Activated CD8-positive, alpha-beta memory T cell treated with anti-CD3 and anti-CD28 coated beads for 36 hours (primary cell): Measurements from ENCODE around the gene RPL28. TPM values are rescaled to one million over a fixed set of nuclear protein-coding genes. Genes with fewer than 3 reads are reported as not detected.
"Not testable (repeated sequence)": the region's sequence is repeated elsewhere in the genome, so short reads cannot be mapped to it uniquely, and the experiment has no call there.

Source experiments
- CTCF ChIA-PET: fragments of 350-600 bp; sonication (Branson Sonifier 250); formaldehyde crosslinking; loops from one replicate; lab custom pipeline; 2021; ENCODE audit warnings: antibody characterized with exemption; lab: Charles Lee
- POLR2A ChIA-PET: fragments of 350-600 bp; sonication (Branson Sonifier 250); formaldehyde crosslinking; loops from one replicate; lab custom pipeline; 2021; ENCODE audit warnings: antibody characterized with exemption; lab: Charles Lee
- total RNA-seq, 2 experiments: library from RNA; stranded (reverse); gene quantifications; one replicate each; pipeline ENCODE4 v1.2.3, GENCODE V29; 2021

RPL28 gene
- total RNA-seq, 2 experiments from 2014 or later, result 2,223 to 2,277 TPM

DNA sequence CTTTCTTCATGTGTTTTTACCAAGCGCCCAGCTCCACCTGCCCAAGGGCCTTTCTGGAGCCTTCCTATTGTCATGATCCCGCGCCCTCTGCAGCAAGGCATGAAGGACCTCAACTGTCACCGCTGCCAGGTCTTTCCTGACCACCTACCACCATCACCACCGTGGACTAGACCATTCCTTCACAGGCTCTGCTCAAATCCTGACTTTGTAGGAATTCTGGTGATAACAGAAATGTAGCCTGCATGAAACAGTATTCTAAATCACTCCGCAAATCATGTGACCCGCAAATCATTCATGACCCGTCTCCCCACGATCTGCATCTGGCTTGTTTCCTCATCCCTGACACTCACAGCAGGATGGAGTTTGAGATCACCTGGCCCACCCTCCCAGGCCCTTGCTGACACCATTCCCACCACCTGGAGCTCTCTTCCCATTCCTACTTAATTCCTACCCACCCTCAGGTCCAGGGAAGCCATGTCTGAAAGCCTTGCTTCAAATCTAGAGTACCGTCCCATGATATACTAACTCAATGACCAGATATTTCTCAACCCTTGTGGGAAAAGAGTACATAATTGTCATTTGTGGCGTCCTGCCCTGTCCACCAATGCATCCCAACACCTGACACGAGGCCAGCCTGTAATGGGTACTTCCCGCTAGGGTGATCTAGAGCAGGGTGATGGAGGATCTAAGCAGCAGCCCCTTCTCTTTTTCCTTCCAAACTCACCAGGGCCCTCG is 20.5 kb downstream of the RPL28 start:
- ChIA-PET CTCF (interaction anchor here (1.0 to 1.8 kb wide), 3 partner anchors 12 to 104 kb away, joined by 3 to 5 read pairs (median 4); partner anchors contain the start of gene TMEM238), POLR2A (interaction anchor here (2.4 to 3.2 kb wide), 3 partner anchors 17 to 22 kb away, joined by 14 to 26 read pairs (median 16); partner anchors contain the start of genes RPL28 and TMEM238)

- POLR2A ChIA-PET, result interaction anchor here (0.6 to 3.2 kb wide), 10 partner anchors 8 to 151 kb away, joined by 3 to 26 read pairs (median 9); partner anchors contain the start of genes HSPBP1, KMT5C, PPP6R1 and RPL28
- CTCF ChIA-PET, result interaction anchor here (0.6 to 1.8 kb wide), 4 partner anchors 19 to 246 kb away, joined by 3 to 5 read pairs (median 4); partner anchors contain the start of gene TMEM238
Measured at GRCh38 chr19:55406826-55407549, 21.3 kb downstream of the RPL28 start.

DNA sequence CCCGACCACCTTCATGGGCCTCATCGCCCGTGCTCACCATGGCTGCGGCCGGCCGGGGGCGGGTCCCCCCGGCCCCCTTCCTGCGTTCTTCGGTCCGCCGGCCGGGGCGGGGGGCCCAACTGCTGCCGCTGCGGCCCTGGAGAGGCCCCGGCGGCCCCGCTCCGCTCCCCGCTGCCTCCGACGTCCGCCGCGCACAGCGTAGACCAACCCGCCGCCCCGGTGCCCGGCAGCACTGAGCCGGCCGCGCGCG is 21.7 kb downstream of the RPL28 start, which contains the start of gene UBE2S:
UBE2S (minus strand) TSS at position 239 of the 250 bp plus-strand sequence; CDS start at position 40, 199 bp downstream.
- CTCF ChIA-PET, result interaction anchor here (1.0 to 1.8 kb wide), 2 partner anchors 19 to 23 kb away, joined by 3 to 5 read pairs; partner anchors contain the start of gene TMEM238
- POLR2A ChIA-PET, result interaction anchor here (0.6 to 3.2 kb wide), 10 partner anchors 8 to 152 kb away, joined by 3 to 26 read pairs (median 9); partner anchors contain the start of genes HSPBP1, KMT5C, PPP6R1 and RPL28

GRCh38 chr19:55407800-55408532 is 22.2 kb downstream of the RPL28 start:
- ChIA-PET POLR2A (interaction anchor here (0.5 to 3.2 kb wide), 12 partner anchors 9 to 152 kb away, joined by 3 to 26 read pairs (median 7); partner anchors contain the start of genes HSPBP1, KMT5C, PPP6R1 and RPL28), CTCF (interaction anchor here (1.0 to 1.8 kb wide), 5 partner anchors 20 to 106 kb away, joined by 3 to 6 read pairs (median 4); partner anchors contain the start of gene TMEM238)

- CTCF ChIA-PET, result interaction anchor here (1.0 to 1.4 kb wide), 3 partner anchors 24 to 106 kb away, joined by 3 to 6 read pairs (median 4); partner anchors contain the start of gene TMEM238
Measured at GRCh38 chr19:55408533-55408872, 22.8 kb downstream of the RPL28 start.

DNA sequence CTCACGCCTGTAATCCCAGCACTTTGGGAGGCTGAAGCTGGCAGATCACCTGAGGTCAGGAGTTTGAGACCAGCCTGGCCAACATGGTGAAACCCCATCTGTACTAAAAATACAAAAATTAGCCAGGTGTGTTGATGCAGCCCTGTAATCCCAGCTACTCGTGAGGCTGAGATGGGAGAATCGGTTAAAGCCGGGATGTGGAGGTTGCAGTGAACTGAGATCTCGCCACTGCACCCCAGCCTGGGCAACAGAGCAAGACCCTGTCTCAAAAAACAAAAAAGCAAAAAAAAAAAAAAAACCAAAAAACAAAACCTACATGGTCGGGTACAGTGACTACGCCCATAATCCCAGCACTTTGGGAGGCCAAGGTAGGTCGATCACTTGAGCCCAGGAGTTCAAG is 23.4 kb downstream of the RPL28 start:
- POLR2A ChIA-PET, result interaction anchor here (1.0 to 1.2 kb wide), 2 partner anchors 25 to 108 kb away, joined by 3 to 4 read pairs; partner anchors contain the start of gene TMEM238

More at GRCh38 chr19:55408533-55408872, 22.8 kb downstream of the RPL28 start:
- POLR2A ChIA-PET, result interaction anchor here (0.5 to 2.4 kb wide), 4 partner anchors 19 to 132 kb away, joined by 3 to 14 read pairs (median 4); partner anchors contain the start of gene TMEM238

GRCh38 chr19:55410168-55410567 is 24.4 kb downstream of the RPL28 start:
- ChIA-PET POLR2A (no interaction called here), CTCF (no interaction called here)

More for the DNA sequence above, 23.4 kb downstream of the RPL28 start:
- CTCF ChIA-PET, result interaction anchor here (1.0 to 1.4 kb wide), 3 partner anchors 25 to 107 kb away, joined by 3 to 6 read pairs (median 4); partner anchors contain the start of gene TMEM238

- ChIA-PET CTCF (interaction anchor here (0.7 to 3.8 kb wide), 11 partner anchors 13 to 277 kb away, joined by 3 to 16 read pairs (median 4); partner anchors contain the start of gene KMT5C), POLR2A (interaction anchor here (1.0 kb wide), 2 partner anchors 10 to 33 kb away, joined by 4 read pairs; no protein-coding TSS in a partner anchor)
Measured at GRCh38 chr19:55418185-55418584, 32.5 kb downstream of the RPL28 start.

DNA sequence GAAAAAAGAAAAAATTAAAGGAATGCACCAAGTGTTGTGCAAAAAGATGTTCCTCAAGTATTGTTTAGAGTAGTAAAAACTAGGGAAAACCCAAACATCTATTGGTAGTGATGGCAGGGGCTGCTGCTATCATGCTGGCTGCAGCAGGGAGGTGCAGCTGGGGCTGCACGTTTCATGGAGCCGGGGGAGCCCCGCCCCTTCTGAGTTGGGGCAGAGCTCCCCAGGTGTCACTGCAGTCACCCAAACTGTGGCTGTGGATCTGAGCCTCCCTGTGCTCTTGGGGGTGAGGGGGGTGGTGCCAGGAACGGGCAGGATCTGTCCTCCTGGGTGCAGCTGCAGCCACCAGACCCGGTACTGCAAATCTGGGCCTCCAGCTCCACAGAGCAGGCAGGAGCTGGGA is 33.4 kb downstream of the RPL28 start:
- ChIA-PET POLR2A (interaction anchor here (1.0 kb wide), 1 partner anchor 11 kb away, joined by 4 read pairs; no protein-coding TSS in a partner anchor), CTCF (interaction anchor here (0.6 to 3.8 kb wide), 6 partner anchors 10 to 278 kb away, joined by 3 to 16 read pairs (median 4); no protein-coding TSS in a partner anchor)

- POLR2A ChIA-PET, result no interaction called here
- CTCF ChIA-PET, result interaction anchor here (0.6 to 3.8 kb wide), 4 partner anchors 9 to 278 kb away, joined by 3 to 16 read pairs (median 4); no protein-coding TSS in a partner anchor
Measured at GRCh38 chr19:55419624-55420236, 34.0 kb downstream of the RPL28 start.

DNA sequence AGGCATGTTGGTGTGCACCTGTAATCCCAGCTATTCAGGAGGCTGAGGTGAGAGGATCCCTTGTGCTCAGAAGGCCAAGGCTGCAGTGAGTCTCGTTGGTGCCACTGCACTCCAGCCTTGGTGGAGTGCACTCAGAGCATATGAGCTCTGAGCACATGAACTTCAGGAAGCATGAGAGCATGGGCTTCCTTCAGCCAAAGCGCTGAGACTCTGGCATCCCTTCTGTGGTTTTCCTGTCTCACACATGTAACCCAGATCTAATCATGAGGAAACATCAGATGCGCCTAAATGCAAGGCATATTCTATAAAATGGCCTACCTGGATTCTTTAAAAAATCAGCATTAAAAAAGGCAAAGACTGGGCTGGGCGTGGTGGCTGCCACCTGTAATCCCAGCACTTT is 35.5 kb downstream of the RPL28 start:
- POLR2A ChIA-PET, result not testable (repeated sequence)
- CTCF ChIA-PET, result interaction anchor here (0.6 to 3.8 kb wide), 2 partner anchors 119 to 160 kb away, joined by 3 to 16 read pairs; no protein-coding TSS in a partner anchor

- ChIA-PET POLR2A (interaction anchor here (0.7 kb wide), 1 partner anchor 16 kb away, joined by 6 read pairs; no protein-coding TSS in a partner anchor), CTCF (no interaction called here)
Measured at GRCh38 chr19:55423225-55424005, 37.7 kb downstream of the RPL28 start.

DNA sequence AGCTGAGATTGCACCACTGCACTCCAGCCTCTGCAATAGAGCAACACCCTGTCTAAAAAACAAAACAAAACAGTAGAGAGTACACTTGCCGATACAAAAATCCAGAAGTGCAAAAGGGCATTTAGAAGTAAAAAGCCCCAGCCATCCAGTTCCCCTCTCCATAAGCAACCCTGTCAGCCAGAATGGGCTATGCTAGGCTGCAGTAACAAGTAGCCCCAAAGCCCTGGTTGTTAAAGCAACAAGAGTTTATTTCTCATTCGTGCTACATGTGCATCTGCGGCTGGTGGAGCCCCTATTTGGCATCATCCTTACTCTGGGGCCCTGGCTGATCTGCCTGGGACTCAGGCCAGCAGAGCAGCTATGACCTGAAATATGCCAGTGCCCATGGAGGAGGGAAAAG is 38.8 kb downstream of the RPL28 start:
- POLR2A ChIA-PET, result no interaction called here
- CTCF ChIA-PET, result no interaction called here

- POLR2A ChIA-PET, result no interaction called here
- CTCF ChIA-PET, result no interaction called here
Measured at GRCh38 chr19:55426042-55426441, 40.3 kb downstream of the RPL28 start.

- ChIA-PET POLR2A (no interaction called here), CTCF (interaction anchor here (0.6 kb wide), 1 partner anchor 76 kb away, joined by 5 read pairs; no protein-coding TSS in a partner anchor)
Measured at GRCh38 chr19:55431183-55431582, 45.5 kb downstream of the RPL28 start.

- ChIA-PET CTCF (no interaction called here), POLR2A (no interaction called here)
Measured at GRCh38 chr19:55432241-55432959, 46.7 kb downstream of the RPL28 start.
